GM23338 (cell line): Measurements from ENCODE around the gene DIO3. TPM values are rescaled to one million over a fixed set of nuclear protein-coding genes. Genes with fewer than 3 reads are reported as not detected.

ENCODE experiments used
- ATAC-seq: fragments of 200-7000 bp; cut with Tn5 transposase; 3 replicates; pipeline ENCODE4 v1.9.1; 2020
- DNase-seq: peaks from one replicate; pipeline ENCODE4 v3.0.0-alpha.2; 2015; ENCODE audit warnings: low spot score
- H2AFZ ChIP-seq: fragments of 200-600 bp; sonication (generic); 2 replicates; pipeline ENCODE4 v1.8.0; 2016; ENCODE audit warnings: antibody characterized with exemption, mild to moderate bottlenecking, moderate library complexity
- H3F3A ChIP-seq: fragments of 200-600 bp; sonication (generic); replicated peaks from 2 replicates; pipeline ENCODE4 v1.8.0; 2017; ENCODE audit warnings: antibody characterized with exemption, mixed run types, low read depth
- H3K27ac ChIP-seq: fragments of 200-600 bp; sonication (generic); 2 replicates; pipeline ENCODE4 v1.6.1; 2016; ENCODE audit warnings: low read depth
- H3K27me3 ChIP-seq: fragments of 200-600 bp; sonication (generic); 2 replicates; pipeline ENCODE4 v1.8.0; 2016; ENCODE audit warnings: mild to moderate bottlenecking, mixed run types, moderate library complexity; ENCODE audit not compliant: insufficient read depth
- H3K36me3 ChIP-seq: fragments of 200-600 bp; sonication (generic); 2 replicates; pipeline ENCODE4 v1.8.0; 2016; ENCODE audit warnings: mild to moderate bottlenecking; ENCODE audit not compliant: insufficient read depth
- H3K4me1 ChIP-seq: fragments of 200-600 bp; sonication (generic); 2 replicates; pipeline ENCODE4 v1.8.0; 2016; ENCODE audit warnings: mild to moderate bottlenecking, moderate library complexity; ENCODE audit not compliant: insufficient read depth
- H3K4me2 ChIP-seq: fragments of 200-600 bp; sonication (generic); 2 replicates; pipeline ENCODE4 v1.7.1; 2017; ENCODE audit warnings: mixed run types
- H3K4me3 ChIP-seq: fragments of 200-600 bp; sonication (generic); 2 replicates; pipeline ENCODE4 v1.6.1; 2016; ENCODE audit warnings: mixed run types
- H3K79me2 ChIP-seq: fragments of 200-600 bp; sonication (generic); replicated peaks from 2 replicates; pipeline ENCODE4 v1.8.0; 2017; ENCODE audit warnings: mild to moderate bottlenecking; ENCODE audit not compliant: insufficient read depth
- H3K9me2 ChIP-seq: fragments of 200-600 bp; sonication (generic); 2 replicates; pipeline ENCODE4 v1.8.0; 2017; ENCODE audit not compliant: insufficient read depth
- H4K20me1 ChIP-seq: fragments of 200-600 bp; sonication (generic); replicated peaks from 2 replicates; pipeline ENCODE4 v1.8.0; 2017; ENCODE audit warnings: mild to moderate bottlenecking; ENCODE audit not compliant: insufficient read depth
- H3K27ac Mint-ChIP-seq: 2 replicates; pipeline ENCODE4 v1.8.0; 2020; ENCODE audit warnings: inconsistent platforms, mild to moderate bottlenecking, moderate library complexity, mixed read lengths
- H3K27me3 Mint-ChIP-seq: 3 replicates; pipeline ENCODE4 v1.8.0; 2022; ENCODE audit warnings: low read depth, mild to moderate bottlenecking, moderate library complexity, mixed read lengths, inconsistent platforms; ENCODE audit not compliant: insufficient read depth, poor library complexity
- H3K36me3 Mint-ChIP-seq: 3 replicates; pipeline ENCODE4 v1.8.0; 2021; ENCODE audit warnings: low read depth, mild to moderate bottlenecking, inconsistent platforms, moderate library complexity, mixed read lengths
- H3K4me1 Mint-ChIP-seq: 3 replicates; pipeline ENCODE4 v1.8.0; 2020; ENCODE audit warnings: mild to moderate bottlenecking, inconsistent platforms, mixed read lengths
- H3K4me3 Mint-ChIP-seq: 3 replicates; pipeline ENCODE4 v1.8.0; 2021; ENCODE audit warnings: moderate library complexity, mild to moderate bottlenecking, inconsistent platforms, mixed read lengths
- H3K9me3 Mint-ChIP-seq: 3 replicates; pipeline ENCODE4 v1.8.0; 2020; ENCODE audit warnings: moderate library complexity, mild to moderate bottlenecking, inconsistent platforms, mixed read lengths
- CREB1 ChIP-seq: fragments of 250-450 bp; sonication (Bioruptor Pico); IDR thresholded peaks from 2 replicates; pipeline ENCODE4 v1.5.0; 2020; ENCODE audit warnings: low read depth, mild to moderate bottlenecking, moderate library complexity
- CTCF ChIP-seq, 2 experiments: fragments of 200-600 bp in 1 of 2; sonication (generic) in 1 of 2; conservative IDR thresholded peaks; 2 replicates each; pipeline versions ENCODE4 v1.5.1 to v1.6.1; 2016 to 2017; ENCODE audit warnings: antibody characterized with exemption in 2 of 2, low read depth in 2 of 2, mild to moderate bottlenecking in 2 of 2, moderate library complexity in 1 of 2
- EZH2phosphoT487 ChIP-seq: fragments of 200-600 bp; sonication (generic); IDR thresholded peaks from one replicate; pipeline ENCODE4 v1.8.1; 2018; ENCODE audit warnings: antibody characterized with exemption; ENCODE audit not compliant: unreplicated experiment
- JUNB ChIP-seq: IDR thresholded peaks from one replicate; pipeline ENCODE4 v1.6.1; 2016; ENCODE audit warnings: antibody characterized with exemption; ENCODE audit not compliant: unreplicated experiment
- NANOG ChIP-seq: IDR thresholded peaks from 2 replicates; pipeline ENCODE4 v1.6.1; 2016; ENCODE audit warnings: antibody characterized with exemption, borderline replicate concordance
- STAT1 ChIP-seq: IDR thresholded peaks from one replicate; pipeline ENCODE4 v1.6.1; 2016; ENCODE audit warnings: antibody characterized with exemption; ENCODE audit not compliant: unreplicated experiment
- ZNF114 ChIP-seq: fragments of 250-450 bp; sonication (Bioruptor Pico); IDR thresholded peaks from 2 replicates; pipeline ENCODE4 v1.5.0; 2020; ENCODE audit warnings: mild to moderate bottlenecking, moderate library complexity
- polyA plus RNA-seq: library from polyadenylated mRNA; unstranded; fragments of >200 nt; fragmentation: Nextera tagmentation; extraction: Ambion mirVana; gene quantifications from 2 replicates; pipeline ENCODE4 v1.2.1, GENCODE V29; 2016
- total RNA-seq: library from RNA; depleted of rRNA; stranded (reverse); fragments of >200 nt; shearing (Covaris generic); gene quantifications from 2 replicates; pipeline ENCODE4 v1.2.3, GENCODE V29; 2014
- TF ChIP-seq, protein P1 (sequence below): fragments of 250-450 bp; sonication (Bioruptor Pico); IDR thresholded peaks from 2 replicates; pipeline ENCODE4 v1.5.0; 2020; ENCODE audit warnings: mild to moderate bottlenecking, moderate library complexity

DIO3 gene
- total and polyA plus RNA-seq, 2 experiments from 2014 or later: 0.10 to 0.28 TPM

GRCh38 chr14:101595349-101595748, 34.1 kb downstream of the DIO3 start:
- no peak for ATAC-seq
- Mint-ChIP-seq H3K36me3 (peaks cover 3% of the 10 kb centered on the region; the same call in 1 of the 3 replicates), H3K27ac (no peak overlapping the region), H3K27me3 (peaks cover 6% of the 10 kb centered on the region), H3K4me3 (no peak overlapping the region), H3K4me1 (no peaks in the 10 kb centered on the region), H3K9me3 (peaks cover 27% of the 10 kb centered on the region; the same call in 2 of the 3 replicates)
- no peak overlapping the region for H3K4me3 ChIP-seq
- H2AFZ ChIP-seq: no peak overlapping the region
- TF ChIP-seq JUNB (no peak), CTCF (conservative IDR thresholded peaks at IDR 0.05; ENCODE audit: low read depth in 2 of 2) (no peak), ZNF114 (CRISPR knock-in tag) (no peak), CREB1 (CRISPR knock-in tag) (no peak), NANOG (no peak), EZH2phosphoT487 (no peak), STAT1 (no peak)
- TF ChIP-seq, protein P1, sequence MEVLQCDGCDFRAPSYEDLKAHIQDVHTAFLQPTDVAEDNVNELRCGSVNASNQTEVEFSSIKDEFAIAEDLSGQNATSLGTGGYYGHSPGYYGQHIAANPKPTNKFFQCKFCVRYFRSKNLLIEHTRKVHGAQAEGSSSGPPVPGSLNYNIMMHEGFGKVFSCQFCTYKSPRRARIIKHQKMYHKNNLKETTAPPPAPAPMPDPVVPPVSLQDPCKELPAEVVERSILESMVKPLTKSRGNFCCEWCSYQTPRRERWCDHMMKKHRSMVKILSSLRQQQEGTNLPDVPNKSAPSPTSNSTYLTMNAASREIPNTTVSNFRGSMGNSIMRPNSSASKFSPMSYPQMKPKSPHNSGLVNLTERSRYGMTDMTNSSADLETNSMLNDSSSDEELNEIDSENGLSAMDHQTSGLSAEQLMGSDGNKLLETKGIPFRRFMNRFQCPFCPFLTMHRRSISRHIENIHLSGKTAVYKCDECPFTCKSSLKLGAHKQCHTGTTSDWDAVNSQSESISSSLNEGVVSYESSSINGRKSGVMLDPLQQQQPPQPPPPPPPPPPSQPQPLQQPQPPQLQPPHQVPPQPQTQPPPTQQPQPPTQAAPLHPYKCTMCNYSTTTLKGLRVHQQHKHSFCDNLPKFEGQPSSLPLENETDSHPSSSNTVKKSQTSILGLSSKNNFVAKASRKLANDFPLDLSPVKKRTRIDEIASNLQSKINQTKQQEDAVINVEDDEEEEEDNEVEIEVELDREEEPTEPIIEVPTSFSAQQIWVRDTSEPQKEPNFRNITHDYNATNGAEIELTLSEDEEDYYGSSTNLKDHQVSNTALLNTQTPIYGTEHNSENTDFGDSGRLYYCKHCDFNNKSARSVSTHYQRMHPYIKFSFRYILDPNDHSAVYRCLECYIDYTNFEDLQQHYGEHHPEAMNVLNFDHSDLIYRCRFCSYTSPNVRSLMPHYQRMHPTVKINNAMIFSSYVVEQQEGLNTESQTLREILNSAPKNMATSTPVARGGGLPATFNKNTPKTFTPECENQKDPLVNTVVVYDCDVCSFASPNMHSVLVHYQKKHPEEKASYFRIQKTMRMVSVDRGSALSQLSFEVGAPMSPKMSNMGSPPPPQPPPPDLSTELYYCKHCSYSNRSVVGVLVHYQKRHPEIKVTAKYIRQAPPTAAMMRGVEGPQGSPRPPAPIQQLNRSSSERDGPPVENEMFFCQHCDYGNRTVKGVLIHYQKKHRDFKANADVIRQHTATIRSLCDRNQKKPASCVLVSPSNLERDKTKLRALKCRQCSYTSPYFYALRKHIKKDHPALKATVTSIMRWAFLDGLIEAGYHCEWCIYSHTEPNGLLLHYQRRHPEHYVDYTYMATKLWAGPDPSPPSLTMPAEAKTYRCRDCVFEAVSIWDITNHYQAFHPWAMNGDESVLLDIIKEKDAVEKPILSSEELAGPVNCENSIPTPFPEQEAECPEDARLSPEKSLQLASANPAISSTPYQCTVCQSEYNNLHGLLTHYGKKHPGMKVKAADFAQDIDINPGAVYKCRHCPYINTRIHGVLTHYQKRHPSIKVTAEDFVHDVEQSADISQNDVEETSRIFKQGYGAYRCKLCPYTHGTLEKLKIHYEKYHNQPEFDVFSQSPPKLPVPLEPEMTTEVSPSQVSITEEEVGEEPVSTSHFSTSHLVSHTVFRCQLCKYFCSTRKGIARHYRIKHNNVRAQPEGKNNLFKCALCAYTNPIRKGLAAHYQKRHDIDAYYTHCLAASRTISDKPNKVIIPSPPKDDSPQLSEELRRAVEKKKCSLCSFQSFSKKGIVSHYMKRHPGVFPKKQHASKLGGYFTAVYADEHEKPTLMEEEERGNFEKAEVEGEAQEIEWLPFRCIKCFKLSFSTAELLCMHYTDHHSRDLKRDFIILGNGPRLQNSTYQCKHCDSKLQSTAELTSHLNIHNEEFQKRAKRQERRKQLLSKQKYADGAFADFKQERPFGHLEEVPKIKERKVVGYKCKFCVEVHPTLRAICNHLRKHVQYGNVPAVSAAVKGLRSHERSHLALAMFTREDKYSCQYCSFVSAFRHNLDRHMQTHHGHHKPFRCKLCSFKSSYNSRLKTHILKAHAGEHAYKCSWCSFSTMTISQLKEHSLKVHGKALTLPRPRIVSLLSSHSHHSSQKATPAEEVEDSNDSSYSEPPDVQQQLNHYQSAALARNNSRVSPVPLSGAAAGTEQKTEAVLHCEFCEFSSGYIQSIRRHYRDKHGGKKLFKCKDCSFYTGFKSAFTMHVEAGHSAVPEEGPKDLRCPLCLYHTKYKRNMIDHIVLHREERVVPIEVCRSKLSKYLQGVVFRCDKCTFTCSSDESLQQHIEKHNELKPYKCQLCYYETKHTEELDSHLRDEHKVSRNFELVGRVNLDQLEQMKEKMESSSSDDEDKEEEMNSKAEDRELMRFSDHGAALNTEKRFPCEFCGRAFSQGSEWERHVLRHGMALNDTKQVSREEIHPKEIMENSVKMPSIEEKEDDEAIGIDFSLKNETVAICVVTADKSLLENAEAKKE (CRISPR knock-in tag): no peak
- no peak overlapping the region for H3K27ac ChIP-seq
- no peaks in the 10 kb centered on the region for H3K27me3 ChIP-seq
- H3K4me1 ChIP-seq: no peaks in the 10 kb centered on the region
- H3K9me2 ChIP-seq: no peaks in the 10 kb centered on the region
- H3F3A ChIP-seq: no peaks in the 10 kb centered on the region
- no peaks in the 10 kb centered on the region for H3K79me2 ChIP-seq
- no peak overlapping the region for H3K4me2 ChIP-seq
- H3K36me3 ChIP-seq: no peaks in the 10 kb centered on the region
- no peaks in the 10 kb centered on the region for H4K20me1 ChIP-seq
- DNase-seq: no peak
